HG03469 (cell line): ENCODE results near the gene HPF1.
"Not testable (repeated sequence)": the region's sequence is repeated elsewhere in the genome, so short reads cannot be mapped to it uniquely, and the experiment has no call there.

Experiments used
- ATAC-seq: cut with Tn5 transposase; IDR thresholded peaks from one replicate; pipeline ENCODE4 v1.9.1; 2021; ENCODE audit warnings: mild to moderate bottlenecking, moderate library complexity, moderate number of reproducible peaks; ENCODE audit not compliant: unreplicated experiment

Gene HPF1

GRCh38 chr4:169757575-169758184 lies at the start of gene HPF1:
Gene HPF1 (minus strand): TSS chr4:169757944. CDS start chr4:169757877, 67 bp downstream.
- ATAC-seq = peak; percentile 89

GRCh38 chr4:169806770-169807169 lies 49.0 kb upstream of the HPF1 start:
- ATAC-seq = not testable (repeated sequence)

DNA sequence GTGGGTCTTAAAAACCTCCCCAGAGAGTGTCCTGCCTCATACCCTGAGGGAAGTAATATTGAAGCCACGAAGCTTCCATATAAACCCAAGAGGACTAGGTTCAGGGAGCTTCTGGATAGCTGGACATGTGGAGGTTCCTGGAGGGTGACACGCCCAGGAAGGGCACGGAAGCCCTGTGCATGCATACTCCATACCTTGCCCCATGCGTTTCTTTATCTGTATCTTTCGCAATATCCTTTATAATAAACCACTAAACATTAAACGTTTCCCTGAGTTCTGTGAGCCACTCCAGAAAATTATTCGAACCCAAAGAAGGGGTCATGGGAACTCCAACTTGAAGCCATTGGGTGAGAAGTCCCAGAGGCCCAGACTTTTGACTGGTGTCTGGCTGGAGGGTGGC lies 45.7 kb upstream of the HPF1 start:
- no peak for ATAC-seq

GRCh38 chr4:169802873-169803272 lies 45.1 kb upstream of the HPF1 start:
- ATAC-seq = no peak

DNA sequence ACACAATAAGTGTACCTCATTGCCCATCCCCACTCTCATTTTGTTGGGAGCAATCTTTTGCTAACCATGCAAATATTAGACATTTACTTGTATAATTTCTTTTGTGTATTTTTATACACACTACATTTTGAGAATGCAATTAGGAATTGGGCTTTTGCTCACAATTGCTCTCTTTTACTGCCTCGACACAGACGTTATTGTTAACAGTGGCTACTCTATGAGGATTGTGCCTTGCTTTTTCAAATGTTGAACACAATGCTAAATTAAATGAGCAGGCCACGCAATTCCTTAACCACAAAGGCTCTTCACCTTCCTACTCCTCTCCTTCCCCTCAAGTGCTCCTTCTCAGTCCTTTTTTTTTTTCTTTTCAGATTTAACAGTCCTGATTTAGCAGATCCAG lies 42.8 kb upstream of the HPF1 start:
- ATAC-seq = no peak

- ATAC-seq = no peak
Observed at GRCh38 chr4:169799260-169799659, 41.5 kb upstream of the HPF1 start.

- ATAC-seq = no peak
Observed at GRCh38 chr4:169795585-169795984, 37.8 kb upstream of the HPF1 start.

DNA sequence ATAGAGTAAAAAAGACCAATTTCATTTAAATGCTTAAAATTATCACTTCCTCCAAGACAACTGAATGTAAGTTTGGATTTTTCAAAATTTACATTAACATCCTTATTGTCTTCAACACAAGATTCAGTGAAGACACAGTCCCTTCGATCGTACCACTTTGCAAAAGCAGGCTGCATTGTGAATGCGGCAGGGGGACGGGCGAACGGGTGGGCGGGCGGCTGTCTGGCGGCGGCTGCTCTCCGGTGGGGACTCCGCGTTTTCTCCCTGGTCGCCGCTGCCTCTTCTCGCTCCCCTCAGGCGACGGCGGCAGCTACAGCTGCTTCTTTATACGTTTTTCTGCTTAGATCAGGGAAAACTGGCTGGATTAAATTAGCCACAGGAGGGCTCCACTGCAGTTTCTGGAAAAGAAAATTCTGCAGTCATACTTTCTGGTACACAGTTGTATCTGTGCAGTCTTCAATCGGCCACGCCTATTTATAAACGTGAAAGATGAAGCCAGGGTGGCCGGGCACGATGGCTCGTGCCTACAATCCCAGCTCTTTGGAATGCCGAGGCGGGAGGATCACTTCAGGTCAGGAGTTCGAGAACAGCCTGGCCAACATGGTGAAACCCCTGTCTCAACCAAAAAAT lies 33.9 kb upstream of the HPF1 start:
- ATAC-seq = no peak

DNA sequence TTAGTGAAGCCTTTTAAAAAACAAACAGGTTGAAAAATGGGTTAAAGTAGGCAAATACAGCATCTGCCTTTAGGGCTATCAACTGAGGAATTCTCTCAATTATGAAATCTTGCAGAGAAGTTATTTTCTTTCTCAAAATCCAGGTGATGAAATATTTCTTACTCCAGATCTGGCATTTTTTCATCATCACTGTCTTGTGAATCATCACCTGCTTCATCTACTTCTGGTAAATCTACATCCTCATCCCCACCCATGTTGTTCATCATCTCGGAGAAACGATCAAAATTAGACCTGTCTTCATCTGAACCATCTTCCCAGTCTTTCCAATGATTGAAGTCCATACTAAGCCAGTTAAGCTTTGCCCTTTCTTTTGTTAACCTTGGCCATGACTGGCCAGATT lies 33.3 kb upstream of the HPF1 start:
- no peak for ATAC-seq

DNA sequence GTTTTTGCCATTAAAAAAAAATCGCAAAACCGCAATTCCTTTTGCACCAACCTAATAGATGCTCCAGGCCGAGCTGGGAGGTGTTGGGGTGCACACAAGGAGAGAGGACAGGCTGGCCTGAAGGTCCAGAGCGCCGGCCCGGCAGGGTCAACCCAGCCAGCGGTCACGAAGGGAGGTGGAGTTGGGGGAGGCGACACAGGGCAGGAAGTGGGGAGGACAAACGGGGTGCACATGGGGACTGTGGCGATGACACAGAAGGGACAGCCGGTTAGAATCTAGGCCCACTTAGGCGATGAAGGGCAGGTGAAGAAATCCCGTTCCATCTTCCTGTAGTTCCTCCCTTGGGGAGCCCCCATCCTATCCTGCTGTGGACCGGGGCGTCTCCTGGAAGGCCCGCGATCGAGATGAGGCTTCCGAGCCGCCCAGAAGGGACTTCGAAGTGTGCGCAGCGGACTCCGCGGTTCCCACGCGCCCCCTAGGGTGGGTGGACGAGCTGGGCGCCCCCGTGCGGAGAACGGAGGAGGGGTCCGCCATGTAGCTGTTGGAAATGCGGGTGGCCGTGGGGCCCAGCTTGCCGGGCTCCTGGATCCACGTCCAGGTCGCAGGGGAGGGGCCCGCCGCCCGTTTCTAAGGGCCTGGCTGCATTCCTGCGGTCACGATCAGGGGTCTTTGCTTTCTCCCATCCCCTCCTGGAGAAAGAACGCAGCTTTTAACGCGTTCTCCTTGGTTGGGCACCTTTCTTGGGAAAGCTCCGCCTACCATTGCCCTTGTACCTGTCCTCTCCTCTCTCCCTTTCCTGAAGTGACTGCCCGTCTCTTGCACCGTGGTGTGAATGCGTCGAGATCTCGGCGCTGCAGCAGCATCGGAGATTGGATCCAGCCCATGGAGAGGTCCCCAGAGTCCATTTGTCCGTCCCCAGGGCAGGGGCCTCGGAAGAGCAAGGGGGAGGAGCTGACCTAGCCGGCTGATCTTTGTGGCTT lies 17.0 kb upstream of the HPF1 start:
- ATAC-seq = no peak

GRCh38 chr4:169773889-169774288 lies 16.1 kb upstream of the HPF1 start:
- no peak for ATAC-seq

GRCh38 chr4:169771556-169772080 lies 13.9 kb upstream of the HPF1 start:
- ATAC-seq = not testable (repeated sequence)

DNA sequence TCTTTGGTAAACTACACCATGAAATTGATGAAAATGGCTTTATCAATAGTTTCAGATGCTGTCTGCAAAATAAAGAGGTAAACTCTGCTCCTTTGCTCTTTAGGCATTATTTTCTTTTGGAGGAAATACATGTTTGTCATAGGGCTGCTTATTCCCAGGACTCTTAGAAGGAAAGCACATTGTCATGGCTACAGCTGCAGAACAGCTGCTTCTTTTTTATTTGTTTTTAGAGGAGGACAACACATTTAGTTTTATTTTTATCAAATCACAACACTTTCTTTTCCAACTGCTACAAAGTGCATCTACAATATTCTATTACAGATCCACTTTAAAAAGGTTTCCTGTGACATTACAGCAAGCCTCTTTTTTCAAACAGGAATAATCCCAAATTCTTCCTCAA lies 12.7 kb upstream of the HPF1 start:
- ATAC-seq = no peak

- no peak for ATAC-seq
Observed at GRCh38 chr4:169768385-169768784, 10.6 kb upstream of the HPF1 start.

GRCh38 chr4:169766741-169767140 lies 9.0 kb upstream of the HPF1 start:
- ATAC-seq = no peak

- no peak for ATAC-seq
Observed at GRCh38 chr4:169765835-169766234, 8.1 kb upstream of the HPF1 start.

GRCh38 chr4:169761846-169762245 lies 4.1 kb upstream of the HPF1 start:
- ATAC-seq = no peak

GRCh38 chr4:169758401-169758962 lies 738 bp upstream of the HPF1 start:
- no peak for ATAC-seq

DNA sequence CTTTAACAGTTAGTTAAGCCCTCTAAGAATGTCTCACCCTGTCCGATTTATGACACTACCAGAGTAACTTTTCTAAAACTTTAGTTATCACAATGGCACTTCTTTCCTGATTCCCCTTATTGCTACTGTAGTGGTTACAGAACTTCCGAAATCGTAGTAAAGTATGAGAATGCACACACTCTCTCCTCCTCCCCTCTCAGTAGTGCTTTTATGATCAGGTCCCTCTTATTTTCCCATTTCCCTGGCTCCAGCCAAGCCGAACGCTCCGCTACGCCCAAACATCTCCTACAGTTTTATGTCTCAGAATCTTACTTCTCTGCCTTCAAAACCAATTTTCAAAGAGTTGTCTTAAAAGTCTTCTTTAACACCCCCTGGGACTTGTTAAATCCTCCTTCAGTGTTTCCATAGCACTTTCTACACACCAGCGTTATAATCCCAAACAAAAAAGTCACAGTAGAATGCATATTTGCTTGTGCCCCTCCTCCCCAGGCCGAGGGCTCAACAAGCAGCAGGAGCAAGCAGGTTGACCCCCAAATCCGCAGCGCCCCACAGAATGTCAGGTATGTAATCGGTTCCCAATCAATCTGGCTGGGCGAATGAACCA lies 671 bp downstream of the HPF1 start:
- peak; percentile 20 for ATAC-seq

- ATAC-seq = no peak
Observed at GRCh38 chr4:169745291-169745690, 12.5 kb downstream of the HPF1 start.

DNA sequence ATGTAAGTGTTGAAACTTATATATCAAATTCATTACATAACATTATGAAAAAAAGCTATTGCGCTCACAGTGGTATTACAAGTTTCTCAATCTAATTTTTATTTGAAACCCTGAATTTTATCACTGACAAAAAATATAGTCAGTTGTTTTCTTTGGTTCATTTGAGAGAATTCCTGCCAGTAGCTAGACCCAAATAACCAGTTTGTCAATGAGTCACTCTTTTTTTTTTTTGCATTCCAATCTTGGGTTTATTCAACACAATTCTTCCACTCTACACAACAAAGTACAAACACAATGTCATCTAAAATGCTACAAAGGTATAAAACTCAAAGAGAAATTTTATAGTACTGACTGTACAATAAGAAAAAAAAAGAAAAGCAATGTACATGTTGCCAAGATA lies 13.1 kb downstream of the HPF1 start:
- no peak for ATAC-seq
